ENCODE data around the gene RAB4B.

DNA sequence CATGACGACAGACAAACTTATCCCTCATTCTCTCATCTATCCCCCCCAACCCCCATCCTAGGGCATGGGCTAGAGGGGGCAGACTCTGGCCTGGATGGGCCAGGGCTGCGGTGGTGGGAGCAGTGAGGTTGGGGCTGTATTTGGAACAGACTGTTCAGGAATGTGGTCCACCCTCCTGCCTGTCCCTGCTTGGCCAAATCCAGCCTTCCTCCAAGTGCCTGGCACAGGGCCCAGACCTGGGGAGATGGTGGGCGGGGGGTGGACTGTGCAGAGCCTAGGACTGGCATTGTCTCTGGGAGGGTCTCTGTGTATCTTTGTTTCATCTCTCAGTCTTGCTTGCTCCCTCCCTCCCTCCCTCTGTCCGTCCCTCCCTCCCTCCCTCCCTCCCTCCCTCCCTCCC, 35.1 kb downstream of the RAB4B start:
- TF ChIP-seq, protein P1, sequence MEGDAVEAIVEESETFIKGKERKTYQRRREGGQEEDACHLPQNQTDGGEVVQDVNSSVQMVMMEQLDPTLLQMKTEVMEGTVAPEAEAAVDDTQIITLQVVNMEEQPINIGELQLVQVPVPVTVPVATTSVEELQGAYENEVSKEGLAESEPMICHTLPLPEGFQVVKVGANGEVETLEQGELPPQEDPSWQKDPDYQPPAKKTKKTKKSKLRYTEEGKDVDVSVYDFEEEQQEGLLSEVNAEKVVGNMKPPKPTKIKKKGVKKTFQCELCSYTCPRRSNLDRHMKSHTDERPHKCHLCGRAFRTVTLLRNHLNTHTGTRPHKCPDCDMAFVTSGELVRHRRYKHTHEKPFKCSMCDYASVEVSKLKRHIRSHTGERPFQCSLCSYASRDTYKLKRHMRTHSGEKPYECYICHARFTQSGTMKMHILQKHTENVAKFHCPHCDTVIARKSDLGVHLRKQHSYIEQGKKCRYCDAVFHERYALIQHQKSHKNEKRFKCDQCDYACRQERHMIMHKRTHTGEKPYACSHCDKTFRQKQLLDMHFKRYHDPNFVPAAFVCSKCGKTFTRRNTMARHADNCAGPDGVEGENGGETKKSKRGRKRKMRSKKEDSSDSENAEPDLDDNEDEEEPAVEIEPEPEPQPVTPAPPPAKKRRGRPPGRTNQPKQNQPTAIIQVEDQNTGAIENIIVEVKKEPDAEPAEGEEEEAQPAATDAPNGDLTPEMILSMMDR (IDR thresholded peaks at IDR 0.05), result no peak
- TF ChIP-seq POLR2A (IDR thresholded peaks at IDR 0.05), result no peak
